B cell (primary cell): ENCODE measurements around the gene ELK4. TPM values are rescaled to one million over a fixed set of nuclear protein-coding genes. Genes with fewer than 3 reads are reported as not detected.

Experiments
- ATAC-seq: fragments of 200-7000 bp; cut with Tn5 transposase; one replicate; pipeline ENCODE4 v1.10.0; 2021; ENCODE audit warnings: low read depth, mild to moderate bottlenecking, moderate number of reproducible peaks, moderate library complexity
- CTCF ChIA-PET: fragments of 350-600 bp; sonication (Branson Sonifier 250); formaldehyde crosslinking; loops from one replicate; lab custom pipeline; 2021; ENCODE audit warnings: antibody characterized with exemption, inconsistent platforms; lab: Charles Lee
- POLR2A ChIA-PET: fragments of 350-600 bp; sonication (Branson Sonifier 250); formaldehyde crosslinking; loops from one replicate; lab custom pipeline; 2021; ENCODE audit warnings: antibody characterized with exemption; lab: Charles Lee
- DNase-seq: peaks from one replicate; pipeline ENCODE4 v3.0.0; 2013
- H2AFZ ChIP-seq: 2 replicates; pipeline ENCODE4 v1.6.1; 2012; ENCODE audit warnings: mild to moderate bottlenecking, low read depth, low read length; ENCODE audit not compliant: insufficient read depth, poor library complexity, severe bottlenecking
- H3K27ac ChIP-seq, 2 donors: 1 replicate in 1 of 2; 2 replicates in 1 of 2; pipeline ENCODE4 v1.5.1; 2012 to 2013; ENCODE audit warnings: low read length in 2 of 2, mild to moderate bottlenecking in 2 of 2, moderate library complexity in 1 of 2
- H3K27me3 ChIP-seq, 4 experiments: fragments of 200-600 bp in 1 of 4; sonication (generic) in 1 of 4; replicated peaks in 1 of 4; 1 replicate in 2 of 4; 2 replicates in 2 of 4; pipeline versions ENCODE4 v1.6.1 to v1.7.0; 2013 to 2016; ENCODE audit warnings: low read length in 3 of 4, mild to moderate bottlenecking in 2 of 4, mixed read lengths in 1 of 4, moderate library complexity in 1 of 4; ENCODE audit not compliant: insufficient read depth in 4 of 4, control insufficient read depth in 3 of 4; ENCODE audit errors: control extremely low read depth in 1 of 4
- H3K36me3 ChIP-seq, 2 experiments: replicated peaks in 1 of 2; 1 replicate in 1 of 2; 2 replicates in 1 of 2; pipeline versions ENCODE4 v1.6.1 to v1.7.1; 2013; ENCODE audit warnings: low read length in 1 of 2; ENCODE audit not compliant: insufficient read depth in 2 of 2, control insufficient read depth in 1 of 2; ENCODE audit errors: control extremely low read depth in 1 of 2, extremely low read depth in 1 of 2
- H3K4me1 ChIP-seq, 2 donors: fragments of 200-600 bp in 1 of 2; sonication (generic) in 1 of 2; 1 replicate in 1 of 2; 2 replicates in 1 of 2; pipeline versions ENCODE4 v1.5.1 to v1.6.1; 2013 to 2017; ENCODE audit warnings: low read length in 2 of 2; ENCODE audit not compliant: control insufficient read depth in 2 of 2, insufficient read depth in 2 of 2
- H3K4me2 ChIP-seq: replicated peaks from 2 replicates; pipeline ENCODE3; 2012; ENCODE audit warnings: mild to moderate bottlenecking, low read depth, low read length; ENCODE audit not compliant: poor library complexity, severe bottlenecking
- H3K4me3 ChIP-seq, 5 experiments: fragments of 200-600 bp in 1 of 5; sonication (generic) in 1 of 5; 1 replicate in 3 of 5; 2 replicates in 2 of 5; pipeline versions ENCODE4 v1.5.1 to v1.7.0; 2011 to 2016; ENCODE audit warnings: low read length in 4 of 5, mild to moderate bottlenecking in 4 of 5, low read depth in 2 of 5, control low read depth in 1 of 5, moderate library complexity in 1 of 5; ENCODE audit not compliant: insufficient read depth in 1 of 5; ENCODE audit errors: control extremely low read depth in 1 of 5, extremely low read depth in 1 of 5
- H3K79me2 ChIP-seq: fragments of 200-600 bp; sonication (generic); one replicate; pipeline ENCODE4 v1.6.0; 2016; ENCODE audit warnings: low read length; ENCODE audit not compliant: control insufficient read depth, insufficient read depth
- H3K9ac ChIP-seq: fragments of 200-600 bp; sonication (generic); 2 replicates; pipeline ENCODE4 v1.6.1; 2017; ENCODE audit warnings: mild to moderate bottlenecking, low read length, moderate library complexity
- H3K9me3 ChIP-seq, 3 donors: one replicate each; pipeline versions ENCODE4 v1.6.1 to v1.7.1; 2013; ENCODE audit warnings: low read length in 2 of 3; ENCODE audit not compliant: control insufficient read depth in 2 of 3, insufficient read depth in 1 of 3; ENCODE audit errors: control extremely low read depth in 1 of 3
- H4K20me1 ChIP-seq: 2 replicates; pipeline ENCODE4 v1.6.0; 2012; ENCODE audit warnings: mild to moderate bottlenecking, low read length; ENCODE audit not compliant: insufficient read depth, control insufficient read depth, poor library complexity, severe bottlenecking
- H3K27ac Mint-ChIP-seq: one replicate; pipeline ENCODE4 v1.8.0; 2021; ENCODE audit warnings: mixed read lengths
- H3K27me3 Mint-ChIP-seq: one replicate; pipeline ENCODE4 v1.8.0; 2021; ENCODE audit warnings: mixed read lengths
- H3K4me1 Mint-ChIP-seq: one replicate; pipeline ENCODE4 v1.8.0; 2021; ENCODE audit warnings: mixed read lengths
- H3K4me3 Mint-ChIP-seq: one replicate; pipeline ENCODE4 v1.8.0; 2021; ENCODE audit warnings: mixed read lengths
- H3K9me3 Mint-ChIP-seq: one replicate; pipeline ENCODE4 v1.8.0; 2022; ENCODE audit warnings: mixed read lengths; ENCODE audit not compliant: insufficient read depth
- CTCF ChIP-seq: fragments of 200-600 bp; IDR thresholded peaks from one replicate; pipeline ENCODE4 v1.8.0; 2022; ENCODE audit warnings: antibody characterized with exemption, mild to moderate bottlenecking
- EZH2 ChIP-seq: IDR thresholded peaks from 2 replicates; pipeline ENCODE4 v1.6.1; 2012; ENCODE audit warnings: borderline replicate concordance, low read depth, mild to moderate bottlenecking, moderate library complexity, low read length; ENCODE audit not compliant: insufficient read depth, poor library complexity, severe bottlenecking
- WGBS: methylation state at CpG from one replicate; pipeline ENCODE4 v1.1.5; 2013; ENCODE audit warnings: missing lambda C conversion rate; ENCODE audit not compliant: insufficient coverage; 5-methylcytosine and 5-hydroxymethylcytosine counted together
- intact Hi-C: fragments of 100-400 bp; cut with micrococcal nuclease; formaldehyde crosslinking; loops from one replicate; pipeline ENCODE4 v1.10.0; 2022
- polyA plus RNA-seq: library from polyadenylated mRNA; depleted of rRNA; stranded (reverse); fragments of >200 nt; gene quantifications from 2 replicates; pipeline ENCODE4 v1.2.3, GENCODE V29; 2012
- total RNA-seq, 2 donors: library from RNA; stranded (reverse); fragments of 120-200 nt in 1 of 2; gene quantifications; 1 replicate in 1 of 2; 2 replicates in 1 of 2; pipeline versions ENCODE4 v1.2.3 to v1.2.4, GENCODE V29; 2013 to 2022

The ELK4 gene
- total and polyA plus RNA-seq, 2 donors (not counting 1 experiment from before 2014, with no cell fraction given): 11.0 to 151 TPM

GRCh38 chr1:205631010-205631767, 622 bp downstream of the ELK4 start:
- peak; percentile 93 for DNase-seq

More at GRCh38 chr1:205631010-205631767, 622 bp downstream of the ELK4 start:
- TF ChIP-seq EZH2 (no peak), CTCF (no peak)
- ATAC-seq: peak; percentile 61
- no peaks in the 10 kb centered on the region for H3K9me3 Mint-ChIP-seq
- Histone ChIP-seq H3K9me3 (no peaks in the 10 kb centered on the region), H4K20me1 (peaks cover 31% of the 10 kb centered on the region), H3K4me2 (peak overlapping the region; percentile 87), H3K4me3 (peak overlapping the region; percentile 53 to 94 (median 72)), H3K9ac (peak overlapping the region; percentile 85), H3K36me3 (peaks cover 0 to 1% of the 10 kb centered on the region in 2 experiments), H3K4me1 (peaks cover 40 to 47% of the 10 kb centered on the region in 2 donors), H2AFZ (peak overlapping the region; percentile 61), H3K79me2 (peaks cover 48% of the 10 kb centered on the region), H3K27ac (peak overlapping the region; percentile 85 to 93), H3K27me3 (no peaks in the 10 kb centered on the region)
- intact Hi-C loops: loop anchor here (1.0 to 10.0 kb wide), 4 partner anchors 119 to 1051 kb away; partner anchors contain the start of genes MAPKAPK2, NUCKS1 and SLC41A1
- ChIA-PET CTCF (interaction anchor here (1.1 to 6.9 kb wide), 11 partner anchors 9 to 118 kb away, joined by 3 to 287 read pairs (median 11); no protein-coding TSS in a partner anchor), POLR2A (interaction anchor here (0.6 to 3.1 kb wide), 5 partner anchors 29 to 524 kb away, joined by 3 to 65 read pairs (median 4); partner anchors contain the start of gene NUCKS1)
- peaks cover 51% of the 10 kb centered on the region for H3K4me1 Mint-ChIP-seq
- WGBS: under 1% methylated on average over 75 of the region's 81 CpGs
- H3K4me3 Mint-ChIP-seq: peak overlapping the region; percentile 94
- H3K27me3 Mint-ChIP-seq: no peaks in the 10 kb centered on the region
- H3K27ac Mint-ChIP-seq: peak overlapping the region; percentile 96
